DMS153 treated with DMSO at 0.1 percent for 48 hours (cell line): ENCODE results near the gene MACROD2.
A peak's percentile ranks its signal among the peaks of the same experiment; 100 is the strongest.
"Not testable (repeated sequence)": the region's sequence is repeated elsewhere in the genome, so short reads cannot be mapped to it uniquely, and the experiment has no call there.

Source experiments
- DNase-seq: peaks from one replicate; lab custom pipeline; 2025; ENCODE audit not compliant: unreplicated experiment; lab: John Stamatoyannopoulos, UW

The MACROD2 gene

DNA sequence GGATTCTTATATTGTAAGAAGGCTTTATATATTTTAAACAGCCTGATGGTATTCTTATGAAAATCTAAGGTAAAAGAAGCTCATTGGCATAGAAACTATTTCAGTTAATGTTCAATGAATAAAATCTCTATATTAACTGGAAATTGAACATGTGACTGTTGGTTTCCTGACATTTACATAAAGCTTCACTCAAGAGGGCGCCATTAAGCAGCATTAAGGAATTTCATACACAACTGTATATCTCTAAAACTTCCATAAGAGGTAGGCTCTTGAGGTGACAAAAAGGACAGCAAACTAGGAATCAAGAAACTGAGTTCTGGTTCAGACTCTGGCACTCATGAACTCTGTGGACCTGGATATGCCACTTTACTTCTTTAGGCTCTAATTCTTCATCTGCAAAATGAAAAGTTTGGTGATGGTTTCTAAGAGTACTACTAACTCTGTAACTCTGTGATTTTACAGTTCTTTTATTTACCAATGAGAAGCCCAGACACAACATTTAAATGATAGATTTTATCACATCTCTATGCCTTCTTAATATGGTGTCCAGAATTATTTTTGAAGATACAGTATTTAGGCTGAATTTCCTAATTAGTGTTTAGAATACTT, 194.6 kb downstream of the MACROD2 start:
- peak; percentile 26 for DNase-seq

- no peak for DNase-seq
These were observed 196.2 kb downstream of the MACROD2 start for GRCh38 chr20:14191559-14191958.

GRCh38 chr20:14193443-14193842, 198.1 kb downstream of the MACROD2 start:
- DNase-seq, result no peak

DNA sequence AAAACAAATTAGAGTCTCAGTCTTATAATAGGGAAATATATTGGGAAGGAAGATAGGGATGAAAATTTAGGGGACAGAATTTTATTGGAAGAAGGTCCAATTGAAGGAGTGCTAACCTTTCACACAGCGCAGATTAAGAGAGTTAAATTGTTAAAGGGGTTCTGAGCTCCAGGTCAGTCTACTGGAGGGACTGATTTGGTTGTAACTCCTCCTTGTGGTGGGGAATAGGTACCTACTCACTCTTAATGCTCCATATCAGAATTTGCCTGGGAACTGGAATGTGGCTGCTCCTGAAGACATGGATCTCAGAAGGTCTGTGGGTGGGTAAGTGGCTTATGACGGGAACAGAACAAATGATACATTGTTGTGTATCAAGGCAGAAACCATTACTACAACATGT, 198.6 kb downstream of the MACROD2 start:
- DNase-seq, result no peak

DNA sequence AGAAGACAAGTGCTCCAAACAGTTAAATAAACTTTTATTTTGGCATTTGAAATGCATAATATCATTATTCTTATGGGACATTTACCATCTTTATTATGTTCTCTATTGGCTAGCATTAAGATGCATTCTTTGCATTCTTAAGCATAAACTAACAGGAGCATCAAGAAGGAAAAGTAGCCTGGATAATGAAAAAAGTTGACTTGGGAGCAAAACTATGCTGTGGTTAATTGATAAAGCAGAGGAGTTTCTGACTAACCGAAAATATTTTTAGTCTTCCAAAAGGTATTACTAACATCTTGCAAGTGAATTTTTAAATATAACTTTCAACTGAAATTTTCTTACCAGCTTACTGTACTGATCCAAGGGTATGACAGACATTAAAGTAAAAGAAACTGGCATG, 201.8 kb downstream of the MACROD2 start:
- DNase-seq, result no peak

- DNase-seq, result no peak
These were observed 203.1 kb downstream of the MACROD2 start for GRCh38 chr20:14198416-14198815.

GRCh38 chr20:14199111-14199510, 203.8 kb downstream of the MACROD2 start:
- DNase-seq, result no peak

DNA sequence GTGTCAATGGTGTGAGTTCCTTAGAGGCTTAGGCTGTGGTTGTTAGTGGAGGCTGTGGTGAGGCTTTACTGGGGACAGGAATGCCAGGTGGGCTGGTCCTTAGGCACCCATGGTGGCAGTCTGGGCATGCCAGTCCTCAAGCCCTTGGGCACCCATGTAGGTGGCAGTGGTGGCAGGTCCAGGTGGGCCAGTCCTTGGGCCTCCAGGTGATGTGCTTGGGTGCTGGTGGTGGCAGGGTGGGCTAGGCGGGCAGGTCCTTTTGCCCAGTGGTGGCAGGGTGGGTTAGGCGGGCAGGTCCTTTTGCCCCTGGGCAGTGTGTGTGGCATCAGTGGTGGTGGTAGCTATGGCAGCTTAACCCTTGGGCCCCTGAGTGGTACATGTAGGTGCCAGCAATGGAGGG, 208.3 kb downstream of the MACROD2 start:
- no peak for DNase-seq

DNA sequence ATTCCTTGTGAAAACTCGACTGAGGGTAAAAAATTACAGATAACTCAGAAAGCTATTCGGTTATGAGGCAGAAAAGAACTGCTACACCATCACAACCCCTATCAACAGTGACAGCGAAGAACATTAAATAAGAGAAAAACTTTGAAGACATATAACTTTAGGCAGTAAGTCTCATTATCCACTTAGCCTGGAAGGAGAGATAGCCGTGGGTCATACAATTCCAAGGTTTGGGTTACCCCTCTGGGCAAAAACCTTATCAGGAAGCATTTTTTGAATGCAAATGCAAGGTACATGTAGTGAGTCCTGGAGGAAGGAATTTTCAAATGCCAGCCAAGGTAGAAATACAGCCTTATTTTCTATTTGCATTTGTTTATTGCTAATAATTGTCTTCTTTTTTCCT, 212.3 kb downstream of the MACROD2 start:
- no peak for DNase-seq

DNA sequence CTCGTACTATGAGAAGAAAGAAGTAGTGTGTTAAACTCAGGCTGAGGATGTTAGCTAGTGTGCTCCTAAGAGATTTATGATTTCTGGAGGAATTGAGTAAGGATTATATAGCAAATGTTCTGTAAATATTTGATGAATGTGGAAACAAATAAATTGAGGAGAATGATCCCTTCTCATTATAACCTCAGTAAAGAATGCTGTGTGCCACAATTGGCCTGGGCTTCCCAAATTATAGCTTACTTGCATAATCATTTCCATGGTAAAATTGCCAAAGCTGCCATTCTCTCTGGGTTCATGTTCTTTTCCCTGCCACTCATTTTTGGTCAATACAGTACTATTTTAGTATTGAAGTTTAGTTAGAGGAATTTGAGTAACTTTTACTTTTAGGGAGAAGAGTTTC, 213.6 kb downstream of the MACROD2 start:
- no peak for DNase-seq

GRCh38 chr20:14210146-14210545, 214.8 kb downstream of the MACROD2 start:
- DNase-seq, result no peak

GRCh38 chr20:14214046-14214445, 218.7 kb downstream of the MACROD2 start:
- DNase-seq, result no peak

DNA sequence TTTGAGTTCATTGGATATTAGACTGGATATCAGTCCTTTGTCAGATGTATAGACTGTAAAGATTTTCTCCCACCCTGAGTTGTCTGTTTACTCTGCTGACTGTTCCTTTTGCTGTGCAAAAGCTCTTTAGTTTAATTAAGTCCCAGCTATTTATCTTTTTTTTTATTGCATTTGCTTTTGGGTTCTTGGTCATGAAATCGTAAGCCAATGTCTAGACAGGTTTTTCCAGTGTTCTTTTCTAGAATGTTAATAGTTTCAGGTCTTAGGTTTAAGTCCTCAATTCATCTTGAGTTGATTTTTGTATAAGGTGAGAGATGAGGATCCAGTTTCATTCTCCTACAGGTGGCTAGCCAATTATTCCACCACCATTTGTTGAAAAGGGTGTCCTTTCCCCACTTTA, 220.6 kb downstream of the MACROD2 start:
- not testable (repeated sequence) for DNase-seq

- no peak for DNase-seq
These were observed 224.6 kb downstream of the MACROD2 start for GRCh38 chr20:14219801-14220461.

DNA sequence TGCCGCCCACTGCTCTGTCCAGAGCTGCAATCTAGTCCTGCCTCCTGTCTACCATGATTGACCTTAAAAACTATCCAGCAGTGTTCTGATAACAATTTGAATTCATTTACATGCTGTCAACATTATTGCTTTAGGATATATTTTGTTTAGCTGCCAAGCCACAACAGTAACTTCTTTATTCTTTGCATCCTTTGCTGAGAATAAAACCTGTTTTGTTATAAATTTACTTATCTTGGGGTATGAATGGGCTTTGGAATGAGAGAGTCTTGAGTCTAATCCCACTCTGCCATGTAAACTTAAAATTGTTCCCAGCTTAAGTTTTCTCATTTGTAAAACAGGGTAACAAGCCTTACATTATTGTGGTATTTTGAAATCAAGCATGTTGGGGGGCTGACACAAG, 225.7 kb downstream of the MACROD2 start:
- no peak for DNase-seq

GRCh38 chr20:14223806-14224205, 228.5 kb downstream of the MACROD2 start:
- DNase-seq, result no peak

GRCh38 chr20:14226051-14227049, 231.0 kb downstream of the MACROD2 start:
- not testable (repeated sequence) for DNase-seq

DNA sequence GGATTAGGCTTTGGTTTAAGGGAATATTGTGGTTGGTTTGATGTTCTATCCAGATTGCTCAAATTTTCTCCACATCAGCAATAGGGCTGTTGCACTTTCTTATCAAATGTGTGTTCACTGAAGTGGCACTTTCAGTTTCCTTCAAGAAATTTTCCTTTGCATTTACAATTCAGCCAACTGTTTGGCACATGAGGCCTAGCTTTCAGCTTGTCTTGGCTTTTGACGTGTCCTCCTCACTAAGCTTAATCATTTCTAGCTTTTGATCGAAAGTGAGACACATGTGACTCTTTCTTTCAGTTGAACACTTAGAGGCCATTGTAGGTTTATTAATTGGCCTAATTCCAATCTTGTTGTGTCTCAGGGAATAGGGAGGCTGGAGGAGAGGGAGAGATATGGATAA, 237.3 kb downstream of the MACROD2 start:
- DNase-seq, result no peak

- no peak for DNase-seq
These were observed 239.5 kb downstream of the MACROD2 start for GRCh38 chr20:14234666-14235295.

DNA sequence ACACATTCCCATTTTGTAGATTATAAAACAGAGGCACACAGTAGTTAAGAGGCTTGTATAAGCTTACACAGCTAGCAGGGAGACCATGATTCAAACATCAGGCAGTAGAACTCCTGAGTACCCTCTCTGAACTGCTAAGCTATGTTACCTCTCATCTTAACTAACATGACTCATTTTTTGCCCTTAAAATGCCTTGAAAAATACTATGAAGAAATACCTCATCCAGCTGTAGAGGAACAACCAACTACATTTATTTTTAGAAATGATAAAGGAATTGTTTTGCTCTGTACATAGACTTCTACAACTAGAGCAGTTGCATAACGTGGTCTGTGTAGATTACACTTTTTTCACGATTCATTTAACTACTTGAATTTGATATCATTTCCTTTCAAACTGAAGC, 240.0 kb downstream of the MACROD2 start:
- no peak for DNase-seq

DNA sequence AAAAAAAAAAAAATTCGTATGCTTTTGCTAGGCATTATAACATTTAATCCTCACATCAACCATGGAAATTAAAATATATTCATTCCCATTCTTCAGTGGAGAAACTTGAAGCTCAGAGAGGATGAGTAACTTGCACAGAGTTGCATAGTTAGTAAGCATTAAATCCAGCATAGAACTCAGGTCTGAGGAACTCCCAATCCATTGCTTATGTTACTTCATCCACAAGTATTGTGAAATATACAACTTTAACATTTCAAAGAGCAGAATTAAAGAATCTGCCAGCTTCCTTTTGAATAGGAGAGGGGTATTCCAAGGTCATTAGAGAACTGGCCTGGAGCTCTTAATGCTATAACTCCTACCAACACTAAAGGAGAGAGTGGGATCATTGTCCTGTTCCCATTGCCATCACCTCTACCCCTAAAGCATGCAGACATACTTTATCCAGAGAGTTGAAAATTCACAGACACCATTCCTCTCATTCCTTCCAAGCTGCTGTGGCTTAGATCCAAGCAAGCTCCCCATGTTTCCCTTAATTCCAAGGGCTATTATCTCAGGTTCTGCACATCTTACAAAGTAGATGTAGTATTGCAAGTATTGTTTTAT, 250.2 kb downstream of the MACROD2 start:
- no peak for DNase-seq
